ENCODE measurements around the gene OR56A4. TPM values are rescaled to one million over a fixed set of nuclear protein-coding genes. Genes with fewer than 3 reads are reported as not detected.

Gene OR56A4
- polyA plus RNA-seq (2011; rRNA removed): not detected in 2 replicates
- not detected in 2 replicates for polyA plus RNA-seq (2012; cell fraction: cytosol; rRNA removed)
- not detected in 2 replicates for polyA plus RNA-seq (2012; cell fraction: nucleus; rRNA removed)
- not detected in 3 replicates for polyA plus RNA-seq (2017; fragmentation: RNase III; extraction: RNeasy Plus Mini Kit Qiagen cat#74134 plus additional on column Dnase treatment)
- polyA minus RNA-seq (2011; rRNA and poly(A)+ RNA removed): 0.12 TPM in 1 of 2 replicates, not detected in the other

GRCh38 chr11:6006846-6007245 lies at the start of gene OR56A4:
Gene OR56A4, minus strand, starts transcription at chr11:6006946. Its CDS starts 3,954 bp downstream, at chr11:6002992.
- FAIRE-seq (no peak), ATAC-seq (no peak), DNase-seq (ENCODE audit: low read depth in 1 of 2, low spot score in 1 of 2) (no peak)
- TF ChIP-seq CBX2 (IDR thresholded peaks at IDR 0.05; ENCODE audit: borderline replicate concordance, low read depth) (no peak), FOXS1 (CRISPR knock-in tag; IDR thresholded peaks at IDR 0.05) (no peak), MAZ (IDR thresholded peaks at IDR 0.05; ENCODE audit: borderline replicate concordance, low read depth, low read length) (no peak), EP300 (IDR thresholded peaks at IDR 0.05) (no peak), MYC (IDR thresholded peaks at IDR 0.05; ENCODE audit: borderline replicate concordance, low read length) (no peak), KDM1A (IDR thresholded peaks at IDR 0.05; ENCODE audit: low read depth) (no peak), TFCP2L1 (CRISPR knock-in tag; IDR thresholded peaks at IDR 0.05) (no peak), NPAS2 (CRISPR knock-in tag; IDR thresholded peaks at IDR 0.05; ENCODE audit: borderline replicate concordance) (no peak), BHLHE40 (IDR thresholded peaks at IDR 0.05; ENCODE audit: low read depth, low read length) (no peak), CHD2 (IDR thresholded peaks at IDR 0.05; ENCODE audit: low read length, partially characterized antibody) (no peak), RARB (CRISPR knock-in tag; IDR thresholded peaks at IDR 0.05) (no peak), RNF2 (IDR thresholded peaks at IDR 0.05; ENCODE audit: borderline replicate concordance, low read depth) (no peak), ZSCAN20 (CRISPR knock-in tag; IDR thresholded peaks at IDR 0.05) (no peak), CBX8 (IDR thresholded peaks at IDR 0.05) (no peak), NFE2L2 (conservative IDR thresholded peaks at IDR 0.05; ENCODE audit: low read length) (no peak), TP53 (CRISPR knock-in tag; IDR thresholded peaks at IDR 0.05) (no peak)
- TF ChIP-seq, protein P1, sequence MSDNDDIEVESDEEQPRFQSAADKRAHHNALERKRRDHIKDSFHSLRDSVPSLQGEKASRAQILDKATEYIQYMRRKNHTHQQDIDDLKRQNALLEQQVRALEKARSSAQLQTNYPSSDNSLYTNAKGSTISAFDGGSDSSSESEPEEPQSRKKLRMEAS (IDR thresholded peaks at IDR 0.05): no peak
- TF ChIP-seq, protein P2, sequence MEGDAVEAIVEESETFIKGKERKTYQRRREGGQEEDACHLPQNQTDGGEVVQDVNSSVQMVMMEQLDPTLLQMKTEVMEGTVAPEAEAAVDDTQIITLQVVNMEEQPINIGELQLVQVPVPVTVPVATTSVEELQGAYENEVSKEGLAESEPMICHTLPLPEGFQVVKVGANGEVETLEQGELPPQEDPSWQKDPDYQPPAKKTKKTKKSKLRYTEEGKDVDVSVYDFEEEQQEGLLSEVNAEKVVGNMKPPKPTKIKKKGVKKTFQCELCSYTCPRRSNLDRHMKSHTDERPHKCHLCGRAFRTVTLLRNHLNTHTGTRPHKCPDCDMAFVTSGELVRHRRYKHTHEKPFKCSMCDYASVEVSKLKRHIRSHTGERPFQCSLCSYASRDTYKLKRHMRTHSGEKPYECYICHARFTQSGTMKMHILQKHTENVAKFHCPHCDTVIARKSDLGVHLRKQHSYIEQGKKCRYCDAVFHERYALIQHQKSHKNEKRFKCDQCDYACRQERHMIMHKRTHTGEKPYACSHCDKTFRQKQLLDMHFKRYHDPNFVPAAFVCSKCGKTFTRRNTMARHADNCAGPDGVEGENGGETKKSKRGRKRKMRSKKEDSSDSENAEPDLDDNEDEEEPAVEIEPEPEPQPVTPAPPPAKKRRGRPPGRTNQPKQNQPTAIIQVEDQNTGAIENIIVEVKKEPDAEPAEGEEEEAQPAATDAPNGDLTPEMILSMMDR (IDR thresholded peaks at IDR 0.05): no peak
- TF ChIP-seq, protein P3, sequence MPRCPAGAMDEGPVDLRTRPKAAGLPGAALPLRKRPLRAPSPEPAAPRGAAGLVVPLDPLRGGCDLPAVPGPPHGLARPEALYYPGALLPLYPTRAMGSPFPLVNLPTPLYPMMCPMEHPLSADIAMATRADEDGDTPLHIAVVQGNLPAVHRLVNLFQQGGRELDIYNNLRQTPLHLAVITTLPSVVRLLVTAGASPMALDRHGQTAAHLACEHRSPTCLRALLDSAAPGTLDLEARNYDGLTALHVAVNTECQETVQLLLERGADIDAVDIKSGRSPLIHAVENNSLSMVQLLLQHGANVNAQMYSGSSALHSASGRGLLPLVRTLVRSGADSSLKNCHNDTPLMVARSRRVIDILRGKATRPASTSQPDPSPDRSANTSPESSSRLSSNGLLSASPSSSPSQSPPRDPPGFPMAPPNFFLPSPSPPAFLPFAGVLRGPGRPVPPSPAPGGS (IDR thresholded peaks at IDR 0.05): no peak
- Histone ChIP-seq H3K4me1 (no peaks in the 10 kb centered on the region), H3K27ac (no peak within 1 kb of the TSS), H3K4me3 (no peak within 1 kb of the TSS), H3K4me2 (no peak within 1 kb of the TSS), H3K9me3 (no peaks in the 10 kb centered on the region)
- ChIA-PET CTCF (no interaction called here), POLR2A (no interaction called here)

GRCh38 chr11:6055569-6055968 lies 48.8 kb upstream of the OR56A4 start:
- FAIRE-seq (no peak), ATAC-seq (no peak), DNase-seq (ENCODE audit: low read depth in 1 of 2, low spot score in 1 of 2) (no peak)
- H3K4me2 ChIP-seq: no peak overlapping the region
- no peaks in the 10 kb centered on the region for H3K4me1 ChIP-seq
- H3K9me3 ChIP-seq: no peaks in the 10 kb centered on the region
- CTCF ChIA-PET: no interaction called here
- POLR2A ChIA-PET: no interaction called here
- H3K4me3 ChIP-seq: no peak overlapping the region
- no peak overlapping the region for H3K27ac ChIP-seq
- no peak for TF ChIP-seq FOSL2 (IDR thresholded peaks at IDR 0.05)
- no peak for TF ChIP-seq FOSL2 (CRISPR knock-in tag; IDR thresholded peaks at IDR 0.05)
- TF ChIP-seq BHLHE40 (IDR thresholded peaks at IDR 0.05; ENCODE audit: low read depth, low read length): no peak
- TF ChIP-seq, protein P4, sequence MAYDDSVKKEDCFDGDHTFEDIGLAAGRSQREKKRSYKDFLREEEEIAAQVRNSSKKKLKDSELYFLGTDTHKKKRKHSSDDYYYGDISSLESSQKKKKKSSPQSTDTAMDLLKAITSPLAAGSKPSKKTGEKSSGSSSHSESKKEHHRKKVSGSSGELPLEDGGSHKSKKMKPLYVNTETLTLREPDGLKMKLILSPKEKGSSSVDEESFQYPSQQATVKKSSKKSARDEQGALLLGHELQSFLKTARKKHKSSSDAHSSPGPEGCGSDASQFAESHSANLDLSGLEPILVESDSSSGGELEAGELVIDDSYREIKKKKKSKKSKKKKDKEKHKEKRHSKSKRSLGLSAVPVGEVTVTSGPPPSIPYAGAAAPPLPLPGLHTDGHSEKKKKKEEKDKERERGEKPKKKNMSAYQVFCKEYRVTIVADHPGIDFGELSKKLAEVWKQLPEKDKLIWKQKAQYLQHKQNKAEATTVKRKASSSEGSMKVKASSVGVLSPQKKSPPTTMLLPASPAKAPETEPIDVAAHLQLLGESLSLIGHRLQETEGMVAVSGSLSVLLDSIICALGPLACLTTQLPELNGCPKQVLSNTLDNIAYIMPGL (CRISPR knock-in tag; IDR thresholded peaks at IDR 0.05; ENCODE audit: borderline replicate concordance): no peak
- TF ChIP-seq, protein P2 (IDR thresholded peaks at IDR 0.05): no peak
- no peak for TF ChIP-seq RFX5 (IDR thresholded peaks at IDR 0.05)
- no peak for TF ChIP-seq CHD2 (IDR thresholded peaks at IDR 0.05; ENCODE audit: low read length, partially characterized antibody)
- no peak for TF ChIP-seq CBX8 (IDR thresholded peaks at IDR 0.05)
- TF ChIP-seq, protein P5, sequence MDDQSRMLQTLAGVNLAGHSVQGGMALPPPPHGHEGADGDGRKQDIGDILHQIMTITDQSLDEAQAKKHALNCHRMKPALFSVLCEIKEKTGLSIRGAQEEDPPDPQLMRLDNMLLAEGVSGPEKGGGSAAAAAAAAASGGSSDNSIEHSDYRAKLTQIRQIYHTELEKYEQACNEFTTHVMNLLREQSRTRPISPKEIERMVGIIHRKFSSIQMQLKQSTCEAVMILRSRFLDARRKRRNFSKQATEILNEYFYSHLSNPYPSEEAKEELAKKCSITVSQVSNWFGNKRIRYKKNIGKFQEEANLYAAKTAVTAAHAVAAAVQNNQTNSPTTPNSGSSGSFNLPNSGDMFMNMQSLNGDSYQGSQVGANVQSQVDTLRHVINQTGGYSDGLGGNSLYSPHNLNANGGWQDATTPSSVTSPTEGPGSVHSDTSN (IDR thresholded peaks at IDR 0.05): no peak
- TF ChIP-seq SREBF2 (IDR thresholded peaks at IDR 0.05): no peak
- TF ChIP-seq, protein P3 (IDR thresholded peaks at IDR 0.05): no peak
- TF ChIP-seq HOXB5 (CRISPR knock-in tag; IDR thresholded peaks at IDR 0.05): no peak
- no peak for TF ChIP-seq FOXS1 (CRISPR knock-in tag; IDR thresholded peaks at IDR 0.05)
- TF ChIP-seq JUNB (IDR thresholded peaks at IDR 0.05): no peak
- no peak for TF ChIP-seq CEBPB (IDR thresholded peaks at IDR 0.05)
- no peak for TF ChIP-seq ZFP36 (IDR thresholded peaks at IDR 0.05; ENCODE audit: borderline replicate concordance, partially characterized antibody)
- TF ChIP-seq RARB (CRISPR knock-in tag; IDR thresholded peaks at IDR 0.05): no peak

Data from A549 (cell line).